K562 (cell line): ENCODE measurements around the gene MESP1.

Source experiments
- EGR1 ChIP-seq: fragments of 450-650 bp; conservative IDR thresholded peaks from 2 replicates; pipeline ENCODE4 v1.6.1; 2017; ENCODE audit warnings: mild to moderate bottlenecking
- NFATC3 ChIP-seq: fragments of 450-650 bp; IDR thresholded peaks from 2 replicates; pipeline ENCODE4 v1.6.1; 2017; ENCODE audit warnings: mild to moderate bottlenecking
- NFYB ChIP-seq: IDR thresholded peaks from 2 replicates; pipeline ENCODE4 v1.6.1; 2011; ENCODE audit warnings: mild to moderate bottlenecking, moderate library complexity; ENCODE audit not compliant: insufficient read length; ENCODE audit errors: extremely low read depth
- POLR2A ChIP-seq: fragments of 450-650 bp; conservative IDR thresholded peaks from 2 replicates; pipeline ENCODE4 v1.6.1; 2016
- SIN3A ChIP-seq, 2 experiments: fragments of 150-350 bp in 1 of 2; IDR thresholded peaks; 2 replicates each; pipeline ENCODE4 v1.6.1; 2011 to 2016; ENCODE audit warnings: borderline replicate concordance in 2 of 2, low read depth in 2 of 2, low read length in 2 of 2, mild to moderate bottlenecking in 2 of 2, moderate library complexity in 2 of 2; ENCODE audit not compliant: control insufficient read depth in 1 of 2
- SMARCC2 ChIP-seq: fragments of 450-650 bp; IDR thresholded peaks from 2 replicates; pipeline ENCODE4 v1.6.1; 2017; ENCODE audit warnings: antibody characterized with exemption, moderate library complexity, mild to moderate bottlenecking, low read depth
- SRSF9 ChIP-seq: fragments of 200-400 bp; formaldehyde crosslinking; IDR thresholded peaks from 2 replicates; pipeline ENCODE4 v1.6.1; 2017; ENCODE audit warnings: low read depth, low read length, borderline replicate concordance
- STAT5B ChIP-seq: fragments of 250-450 bp; sonication (Bioruptor Pico); IDR thresholded peaks from 2 replicates; pipeline ENCODE4 v1.8.0; 2021; ENCODE audit warnings: mild to moderate bottlenecking, inconsistent platforms
- TAF1 ChIP-seq: IDR thresholded peaks from 2 replicates; pipeline ENCODE4 v1.6.1; 2011; ENCODE audit warnings: mild to moderate bottlenecking, low read length, moderate library complexity; ENCODE audit not compliant: insufficient read depth, control insufficient read depth, severe bottlenecking; ENCODE audit errors: extremely low read depth
- ZNF217 ChIP-seq: sonication (generic); formaldehyde crosslinking; IDR thresholded peaks from 2 replicates; pipeline ENCODE4 v1.8.0; 2022; ENCODE audit warnings: mild to moderate bottlenecking, missing genetic modification reagents
- TF ChIP-seq, protein P1 (sequence below), 3 experiments: IDR thresholded peaks in 2 of 3; conservative IDR thresholded peaks in 1 of 3; 2 replicates each; pipeline ENCODE4 v1.5.1; 2011 to 2012; ENCODE audit warnings: low read length in 3 of 3, mild to moderate bottlenecking in 3 of 3, control low read depth in 2 of 3, improper control_type of control experiment in 1 of 3, inconsistent platforms in 1 of 3, low read depth in 1 of 3, mixed read lengths in 1 of 3, moderate library complexity in 1 of 3; ENCODE audit not compliant: insufficient read depth in 2 of 3

DNA sequence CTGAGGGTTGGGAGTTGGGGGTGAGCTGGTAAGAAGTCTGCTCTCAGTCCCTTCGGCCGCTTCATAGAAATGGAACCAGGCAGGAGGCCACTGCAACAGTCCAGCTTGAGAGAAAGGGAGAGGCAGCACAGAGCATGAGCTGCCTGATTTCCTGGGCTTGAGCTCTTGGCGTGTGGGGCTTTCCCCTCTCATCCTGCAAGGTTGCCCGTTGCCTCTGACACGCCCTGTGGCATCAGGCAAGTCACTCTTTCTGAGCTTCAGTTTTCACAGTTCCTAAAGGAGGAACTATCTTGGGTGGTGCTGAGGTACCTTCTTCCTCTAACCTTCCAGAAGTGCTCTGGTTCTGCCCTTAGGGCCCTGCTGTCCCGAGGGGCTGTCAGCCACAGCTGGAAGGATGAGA lies 30.0 kb upstream of the MESP1 start:
- no peak for TF ChIP-seq TAF1
- no peak for TF ChIP-seq NFATC3
- TF ChIP-seq, protein P1, sequence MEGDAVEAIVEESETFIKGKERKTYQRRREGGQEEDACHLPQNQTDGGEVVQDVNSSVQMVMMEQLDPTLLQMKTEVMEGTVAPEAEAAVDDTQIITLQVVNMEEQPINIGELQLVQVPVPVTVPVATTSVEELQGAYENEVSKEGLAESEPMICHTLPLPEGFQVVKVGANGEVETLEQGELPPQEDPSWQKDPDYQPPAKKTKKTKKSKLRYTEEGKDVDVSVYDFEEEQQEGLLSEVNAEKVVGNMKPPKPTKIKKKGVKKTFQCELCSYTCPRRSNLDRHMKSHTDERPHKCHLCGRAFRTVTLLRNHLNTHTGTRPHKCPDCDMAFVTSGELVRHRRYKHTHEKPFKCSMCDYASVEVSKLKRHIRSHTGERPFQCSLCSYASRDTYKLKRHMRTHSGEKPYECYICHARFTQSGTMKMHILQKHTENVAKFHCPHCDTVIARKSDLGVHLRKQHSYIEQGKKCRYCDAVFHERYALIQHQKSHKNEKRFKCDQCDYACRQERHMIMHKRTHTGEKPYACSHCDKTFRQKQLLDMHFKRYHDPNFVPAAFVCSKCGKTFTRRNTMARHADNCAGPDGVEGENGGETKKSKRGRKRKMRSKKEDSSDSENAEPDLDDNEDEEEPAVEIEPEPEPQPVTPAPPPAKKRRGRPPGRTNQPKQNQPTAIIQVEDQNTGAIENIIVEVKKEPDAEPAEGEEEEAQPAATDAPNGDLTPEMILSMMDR (IDR thresholded peaks at IDR 0.05 in 2 of 3, conservative IDR thresholded peaks at IDR 0.05 in 1 of 3; ENCODE audit: insufficient read depth in 2 of 3, low read depth in 1 of 3, low read length in 3 of 3) = no peak
- no peak for TF ChIP-seq SRSF9
- no peak for TF ChIP-seq POLR2A
- TF ChIP-seq EGR1 = no peak
- no peak for TF ChIP-seq SMARCC2
- TF ChIP-seq ZNF217 (CRISPR knock-in tag) = no peak
- no peak for TF ChIP-seq NFYB
- TF ChIP-seq SIN3A (IDR thresholded peaks at IDR 0.05; ENCODE audit: borderline replicate concordance in 2 of 2, control insufficient read depth in 1 of 2, low read depth in 2 of 2, low read length in 2 of 2) = no peak
- no peak for TF ChIP-seq STAT5B (CRISPR knock-in tag)
